GM21619 (cell line): ENCODE measurements around the gene ODAD3.
"Not testable (repeated sequence)": the region's sequence is repeated elsewhere in the genome, so short reads cannot be mapped to it uniquely, and the experiment has no call there.

Experiments
- ATAC-seq: cut with Tn5 transposase; IDR thresholded peaks from one replicate; pipeline ENCODE4 v1.9.1; 2021; ENCODE audit not compliant: unreplicated experiment

Gene ODAD3

DNA sequence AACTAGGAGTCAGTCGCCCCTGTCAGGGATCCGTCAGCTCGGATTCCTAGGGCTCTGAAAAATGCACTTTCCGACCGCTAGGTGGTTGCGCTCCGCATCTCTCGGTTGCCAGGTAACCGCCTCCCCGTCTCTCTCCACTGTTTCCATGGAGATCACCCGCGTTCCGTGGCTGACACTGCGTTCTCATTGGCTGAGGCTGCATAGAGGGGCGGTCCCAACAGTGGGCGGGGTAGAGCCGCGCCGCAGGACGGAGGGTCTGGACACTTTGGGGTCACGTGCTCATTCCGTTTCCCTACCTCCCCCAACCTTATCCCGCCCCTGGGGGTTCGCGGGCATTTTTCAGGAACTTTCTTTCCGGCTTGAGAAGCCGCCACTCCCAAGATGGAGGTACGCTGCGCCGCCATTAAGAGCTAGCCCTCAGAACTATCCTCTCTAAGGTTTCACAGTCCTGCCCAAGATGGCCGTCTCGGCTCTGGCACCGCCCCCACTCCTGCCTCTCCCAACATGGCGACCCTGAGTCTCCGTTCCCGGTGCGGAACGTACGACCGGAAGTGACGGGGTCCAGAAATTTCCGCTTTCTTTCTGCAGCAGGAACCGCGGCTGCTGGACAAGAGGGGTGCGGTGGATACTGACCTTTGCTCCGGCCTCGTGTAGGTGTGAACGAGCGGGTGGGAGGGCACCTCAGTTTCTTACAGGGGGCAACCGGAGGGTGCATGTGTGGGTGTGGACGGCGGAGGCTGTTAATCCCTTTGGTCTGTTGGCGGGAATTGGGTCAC lies at the start of gene ODAD3, which contains the start of gene PRKCSH:
TSS of gene ODAD3 (minus strand) at position 65 of the 776 bp plus-strand sequence. CDS start 105 bp downstream, outside the sequence.
TSS of gene PRKCSH (plus strand) at position 579 of the 776 bp plus-strand sequence. CDS start 483 bp downstream, outside the sequence.
- peak; percentile 85 for ATAC-seq

DNA sequence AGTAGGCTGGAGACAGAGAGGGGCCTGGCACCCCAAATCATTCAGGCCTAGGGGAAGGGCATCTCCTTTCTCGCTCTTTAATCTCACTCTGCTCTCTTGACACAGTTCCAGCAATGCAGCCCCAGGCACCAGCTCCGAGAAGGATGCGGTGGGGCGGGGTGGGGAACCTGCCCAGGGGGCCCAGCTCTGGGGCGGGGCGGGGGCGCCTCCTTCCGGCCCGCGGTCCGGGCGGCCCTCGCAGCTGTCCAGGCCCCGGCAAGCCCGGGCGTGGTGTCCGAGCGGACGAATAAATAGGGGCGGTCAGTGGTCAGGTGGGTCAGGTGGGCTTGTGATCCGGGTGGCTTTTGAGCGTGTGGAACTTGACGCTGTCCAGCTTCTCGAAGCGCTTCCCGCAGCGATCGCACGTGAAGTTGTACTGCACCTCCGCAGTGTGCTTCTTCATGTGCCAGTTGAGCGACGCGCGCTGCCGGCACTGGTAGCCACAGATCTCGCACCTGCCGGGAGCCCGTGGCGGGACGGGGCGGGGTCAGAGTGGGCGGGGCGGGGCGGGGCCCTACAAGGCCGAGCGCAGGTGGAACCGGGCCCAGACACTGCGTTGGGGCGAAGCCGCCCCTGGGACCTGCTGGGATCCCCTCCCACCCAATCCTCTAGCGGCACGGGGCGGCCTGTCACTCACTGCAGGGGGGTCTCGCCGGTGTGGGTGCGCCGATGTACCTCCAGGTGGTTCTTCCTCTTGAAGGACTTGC lies 48.6 kb upstream of the ODAD3 start:
- no peak for ATAC-seq

DNA sequence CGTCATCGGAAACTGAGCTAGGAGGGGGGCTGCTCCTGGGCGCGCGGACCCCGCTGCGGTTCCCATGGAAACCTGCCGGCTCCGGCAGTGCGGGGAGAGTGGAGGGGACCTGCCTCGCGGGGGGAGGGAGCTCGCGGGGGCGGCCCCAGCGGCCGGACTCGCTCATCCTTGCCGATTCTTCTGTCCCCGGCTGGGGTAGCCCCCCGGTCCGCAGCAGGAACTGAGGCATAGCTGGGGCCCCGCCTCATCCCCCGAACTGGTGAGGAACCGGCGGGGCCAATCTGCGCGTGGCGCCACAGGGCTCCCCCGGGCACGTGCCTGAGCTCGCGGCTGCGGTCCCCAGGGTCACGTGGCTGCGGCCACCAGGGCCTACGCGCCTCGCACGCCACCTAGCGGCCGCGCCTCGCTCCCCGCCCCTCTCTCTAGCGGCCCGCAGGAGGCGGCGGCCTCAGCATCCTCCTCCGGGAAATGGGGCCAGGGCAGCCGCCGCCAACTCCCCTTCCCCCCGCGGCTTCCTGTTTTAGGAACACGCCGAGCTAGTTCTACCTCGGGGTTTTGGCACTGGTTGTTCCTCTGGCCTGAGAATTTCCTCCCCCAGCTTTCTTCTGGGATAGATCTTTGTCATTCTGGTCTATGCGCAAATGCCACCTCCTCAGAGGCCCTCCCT lies 47.6 kb upstream of the ODAD3 start:
- ATAC-seq: peak; percentile 53

DNA sequence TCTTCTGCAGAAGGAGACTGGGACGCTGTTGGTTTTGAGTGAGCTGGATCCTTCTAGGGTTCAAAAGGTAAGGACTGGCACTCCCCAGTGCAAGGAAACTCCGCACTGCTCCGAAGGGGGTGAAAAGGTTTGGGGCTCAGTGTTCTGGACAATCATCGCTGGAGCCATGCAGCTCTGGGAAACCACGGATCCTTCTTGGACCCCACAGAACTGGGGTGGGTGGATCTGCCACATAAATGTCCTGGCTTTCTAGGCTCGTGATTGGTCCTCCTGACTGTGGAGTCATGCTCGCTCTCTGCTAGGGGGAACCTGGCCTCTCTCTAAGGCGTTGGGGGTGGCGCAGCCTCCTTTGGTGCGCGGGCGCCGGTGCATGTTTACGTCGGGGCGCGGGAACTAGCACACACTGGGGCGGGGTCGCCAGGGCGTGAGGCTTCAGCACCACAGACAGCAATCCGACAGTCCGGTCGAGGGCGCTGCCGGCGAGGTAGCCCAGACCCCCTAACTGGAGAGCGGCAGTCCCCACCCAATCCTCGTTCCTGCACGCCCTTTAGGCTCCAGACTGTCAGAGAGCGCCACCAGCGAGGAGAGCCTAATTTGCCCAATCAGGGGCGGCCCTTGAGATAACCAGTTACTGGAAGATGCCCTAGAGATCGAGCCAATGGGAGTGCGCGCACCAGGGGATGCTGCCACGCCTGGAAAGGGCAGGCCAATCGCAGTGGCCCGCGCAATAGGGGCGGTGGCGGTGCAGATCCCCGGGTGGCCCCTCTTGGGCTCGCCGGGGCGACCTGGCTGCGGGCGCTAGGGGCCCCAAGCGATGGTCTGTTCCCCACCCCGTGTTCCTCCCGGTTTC lies 46.8 kb upstream of the ODAD3 start:
- peak; percentile 58 for ATAC-seq

DNA sequence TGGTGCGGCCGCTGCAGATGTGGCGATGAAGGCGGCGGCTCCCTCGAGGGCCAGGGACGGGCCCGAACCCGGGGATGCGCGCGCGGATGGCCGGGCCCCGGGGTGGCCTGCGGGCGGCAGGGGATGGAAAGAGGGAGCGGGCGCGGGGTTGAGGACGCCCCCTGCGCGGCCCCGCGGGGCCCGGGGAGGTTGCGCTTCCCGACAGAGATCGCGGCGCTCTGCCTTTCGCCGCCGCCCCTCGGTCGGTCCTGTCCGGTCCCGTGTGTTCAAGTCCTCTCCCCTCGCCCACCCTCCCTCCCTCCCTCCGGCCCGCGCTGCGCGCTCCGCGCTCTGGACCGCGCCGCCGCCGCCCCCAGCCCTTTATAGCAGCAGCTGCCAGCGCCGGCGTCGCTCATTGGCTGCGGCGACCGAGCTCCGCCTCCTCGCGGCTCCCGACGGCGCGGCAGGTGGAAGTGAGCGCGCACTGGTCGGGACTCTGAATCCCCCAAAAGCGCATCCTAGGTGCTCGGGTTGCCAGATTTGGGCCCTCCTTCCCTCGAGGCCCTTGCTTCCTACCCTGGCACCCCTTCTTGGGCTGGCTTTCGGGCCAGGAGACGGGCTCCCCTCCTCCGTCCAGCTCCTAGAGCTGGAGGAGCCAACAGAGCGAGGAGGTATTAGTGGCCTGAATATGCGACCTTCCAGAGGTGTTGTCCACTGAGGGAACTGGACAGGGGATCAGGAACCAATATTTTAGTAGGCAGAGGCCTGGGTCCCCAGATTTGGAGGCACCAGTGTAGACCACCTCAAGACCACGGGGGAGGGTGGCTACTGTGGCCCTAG lies 46.0 kb upstream of the ODAD3 start, which contains the start of gene ELAVL3:
TSS of gene ELAVL3 (minus strand) at position 332 of the 819 bp plus-strand sequence. CDS start 438 bp downstream, outside the sequence.
- ATAC-seq: no peak

DNA sequence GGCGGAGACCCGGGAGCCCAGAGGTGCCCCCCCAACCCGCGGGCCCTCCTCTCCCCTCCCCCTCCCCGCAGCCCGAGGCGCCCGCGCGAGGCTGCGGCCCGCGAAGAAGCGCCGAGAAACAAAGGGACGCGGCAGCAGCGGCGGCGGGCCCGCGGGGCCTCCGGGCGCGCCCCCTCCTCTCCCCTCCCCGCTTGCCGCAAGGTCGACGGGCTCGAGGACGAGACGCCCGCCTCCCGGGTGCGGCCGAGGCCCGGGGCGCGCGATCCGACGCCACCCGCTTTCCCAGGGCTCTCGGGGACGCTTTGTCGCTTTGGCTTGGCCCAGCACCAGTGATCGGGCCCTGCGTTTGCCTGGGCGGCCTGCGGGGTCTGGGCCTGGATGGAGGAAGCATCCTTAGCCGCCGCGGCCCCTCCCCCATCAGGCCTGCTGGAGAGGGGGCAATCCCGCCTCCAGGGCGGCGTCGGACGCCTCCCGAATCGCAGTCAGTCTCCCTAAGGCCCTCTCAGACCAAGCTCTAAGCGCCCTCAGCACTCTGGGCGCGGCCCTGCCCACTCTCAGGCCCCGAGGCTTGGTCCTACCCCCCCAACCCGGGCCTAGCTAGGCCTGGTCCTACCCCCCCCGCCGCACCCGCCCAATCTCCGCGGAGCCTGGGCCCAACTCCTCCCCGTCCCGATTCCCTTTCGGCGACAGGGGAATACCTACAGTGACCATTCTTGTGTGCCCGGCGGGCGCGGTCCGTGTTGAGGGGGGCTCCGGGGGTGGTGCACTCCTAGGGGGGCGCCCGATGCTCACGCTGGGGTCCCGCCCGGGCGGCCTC lies 45.2 kb upstream of the ODAD3 start:
- ATAC-seq: no peak

DNA sequence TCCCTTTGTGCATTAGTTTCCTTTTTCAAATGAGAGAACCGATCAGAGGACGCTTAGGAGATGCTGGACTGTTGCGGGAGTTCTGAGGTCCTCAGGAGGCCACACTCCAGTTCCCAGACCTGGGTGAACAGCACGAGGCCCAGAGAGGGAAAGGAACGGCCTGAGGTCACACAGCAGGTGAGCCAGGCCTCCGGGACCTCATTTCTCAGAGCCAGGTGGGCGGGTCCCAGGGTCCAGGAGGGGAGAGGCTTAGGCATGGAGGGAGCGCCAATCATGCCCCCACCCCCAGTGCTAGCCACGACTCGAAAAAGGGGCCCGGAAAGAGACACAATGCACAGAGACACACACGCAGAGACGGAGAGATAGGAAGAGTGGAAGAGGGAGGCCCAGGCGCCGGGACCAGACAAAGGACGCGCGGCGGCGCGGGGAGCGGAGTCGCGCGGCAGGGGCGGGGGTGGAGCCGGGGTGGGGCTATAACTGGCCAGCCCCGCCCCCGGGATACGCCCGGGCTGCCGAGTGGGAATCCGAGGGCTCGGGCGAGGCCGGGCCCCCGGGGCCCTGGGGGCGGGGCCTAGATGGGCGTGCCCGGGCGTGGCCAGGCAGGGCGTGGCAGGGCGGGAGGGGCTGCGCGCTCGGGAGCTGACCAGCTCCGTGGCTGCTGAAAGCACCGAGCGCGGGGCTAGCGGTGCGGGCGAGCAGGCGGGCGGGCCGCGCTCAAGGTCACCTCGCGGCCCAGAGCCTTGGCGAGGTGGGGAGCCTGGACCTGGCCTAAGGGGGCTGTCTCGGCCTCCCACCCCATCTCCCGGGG lies 44.4 kb upstream of the ODAD3 start:
- no peak for ATAC-seq

DNA sequence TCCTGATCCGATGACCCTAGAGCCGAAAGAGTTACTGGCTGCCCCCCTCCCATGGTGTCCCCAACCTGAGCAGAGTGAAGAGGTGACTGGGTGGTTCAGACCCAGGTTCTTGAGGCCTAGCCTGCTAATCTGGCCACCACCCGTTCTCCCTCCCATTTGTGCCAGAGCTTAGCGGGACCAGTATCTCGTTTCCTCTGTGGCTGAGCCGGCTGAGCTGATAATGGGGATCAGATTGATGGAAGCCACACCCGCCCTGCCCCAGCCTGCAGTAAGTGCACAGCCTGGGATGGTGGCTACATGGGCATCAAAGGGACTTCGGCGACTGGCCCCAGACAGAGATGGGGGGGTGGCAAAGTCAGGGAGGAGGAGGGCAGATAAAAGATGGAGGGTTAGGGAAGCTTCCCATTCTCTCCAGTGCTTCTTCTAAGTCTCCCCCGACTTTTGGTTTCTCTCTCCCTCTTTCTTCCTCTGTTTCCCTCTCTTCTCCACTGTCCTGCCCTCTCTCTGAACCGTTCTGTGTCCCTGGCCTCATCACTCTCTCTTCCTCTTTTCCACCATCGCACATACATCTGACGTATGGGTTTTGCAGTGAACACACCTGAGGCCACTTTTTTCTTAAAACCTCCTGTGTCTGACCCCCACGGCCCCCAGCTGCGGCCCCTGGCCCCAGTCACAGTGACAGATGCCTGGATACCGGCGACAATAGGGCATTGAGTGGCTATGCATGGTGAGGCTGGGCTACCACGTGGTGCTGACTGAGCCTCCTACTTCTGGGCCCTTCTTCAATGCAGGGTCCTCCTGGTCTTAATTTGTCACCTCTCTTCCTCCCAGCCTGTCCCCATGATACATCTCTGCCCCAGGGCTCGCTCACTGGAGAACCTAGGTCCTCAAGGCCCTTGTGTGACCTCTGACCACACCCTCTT lies 43.5 kb upstream of the ODAD3 start:
- no peak for ATAC-seq

DNA sequence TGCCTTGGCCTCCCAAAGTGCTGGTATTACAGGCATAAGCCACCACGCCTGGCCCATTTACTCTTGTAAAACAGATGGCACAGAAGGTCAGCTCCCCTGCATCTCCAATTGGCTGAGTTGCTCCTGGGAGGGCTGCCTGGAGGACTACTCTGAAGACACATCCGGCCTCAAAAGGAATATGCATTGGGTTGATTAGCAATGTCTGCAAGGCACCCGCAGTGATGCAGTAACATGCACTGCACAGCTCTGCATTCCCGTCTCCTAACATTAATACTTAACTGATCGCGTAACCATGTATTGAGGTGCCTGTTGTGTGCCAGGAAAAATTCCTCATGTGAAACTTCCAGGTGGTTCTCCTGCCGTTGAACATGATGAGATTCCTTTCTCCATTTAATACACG lies 40.9 kb upstream of the ODAD3 start:
- ATAC-seq: no peak

DNA sequence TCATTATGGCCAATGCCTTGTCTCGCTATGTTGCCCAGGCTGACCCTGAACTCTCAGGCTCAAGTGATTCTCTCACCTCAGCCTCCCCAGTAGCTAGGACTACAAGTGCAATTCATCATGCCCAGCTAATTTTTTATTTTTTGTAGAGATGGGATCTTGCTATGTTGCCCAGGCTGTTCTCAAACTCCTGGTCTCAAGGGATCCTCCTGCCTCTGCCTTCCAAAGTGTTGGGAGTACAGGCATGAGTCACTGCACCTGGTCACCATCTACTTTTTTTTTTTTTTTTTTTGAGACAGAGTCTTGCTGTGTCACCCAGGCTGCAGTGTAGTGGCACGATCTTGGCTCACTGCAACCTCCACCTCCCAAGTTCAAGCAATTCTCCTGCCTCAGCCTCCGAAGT lies 40.4 kb upstream of the ODAD3 start:
- not testable (repeated sequence) for ATAC-seq

DNA sequence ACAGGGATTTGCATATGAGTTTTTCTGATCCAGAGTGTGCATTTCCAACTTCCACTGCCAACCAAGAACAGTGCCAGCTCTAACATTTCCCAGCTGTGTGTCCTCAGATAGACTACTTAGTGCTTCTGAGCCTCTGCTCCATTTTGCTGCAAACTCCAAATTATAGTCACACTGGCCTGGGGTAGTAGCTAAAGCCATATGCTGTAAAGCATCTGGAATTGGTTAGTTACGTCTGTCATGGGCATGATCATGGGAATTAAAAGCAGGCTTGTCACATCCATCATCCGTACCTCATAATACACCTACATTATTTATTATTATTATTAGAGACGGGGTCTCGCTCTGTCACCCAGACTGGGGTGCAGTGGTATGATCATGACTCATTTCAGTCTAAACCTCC lies 38.8 kb upstream of the ODAD3 start:
- ATAC-seq: no peak

DNA sequence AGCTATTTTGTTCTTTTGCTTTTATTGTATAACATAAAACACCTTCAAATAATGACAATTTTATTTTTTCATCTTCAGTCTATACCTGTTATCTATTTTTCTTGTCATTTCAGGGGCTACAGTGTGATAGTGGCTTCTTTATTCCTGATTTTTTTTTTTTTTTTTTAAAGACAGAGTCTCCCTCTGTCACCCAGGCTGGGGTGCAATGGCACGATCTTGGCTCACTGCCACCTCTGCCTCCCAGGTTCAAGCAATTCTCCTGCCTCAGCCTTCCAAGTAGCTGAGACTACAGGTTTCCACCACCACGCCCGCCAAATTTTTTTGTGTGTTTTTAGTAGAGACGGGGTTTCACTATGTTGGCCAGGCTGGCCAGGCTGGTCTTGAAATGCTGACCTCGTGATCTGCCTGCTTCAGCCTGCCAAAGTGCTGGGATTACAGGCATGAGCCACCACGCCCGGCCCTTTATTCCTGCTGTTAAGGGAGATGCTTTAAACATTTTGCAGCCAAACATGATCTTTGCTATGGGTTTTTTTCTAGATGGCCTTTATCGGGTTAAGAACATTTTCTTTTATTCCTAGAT lies 33.4 kb upstream of the ODAD3 start:
- not testable (repeated sequence) for ATAC-seq

DNA sequence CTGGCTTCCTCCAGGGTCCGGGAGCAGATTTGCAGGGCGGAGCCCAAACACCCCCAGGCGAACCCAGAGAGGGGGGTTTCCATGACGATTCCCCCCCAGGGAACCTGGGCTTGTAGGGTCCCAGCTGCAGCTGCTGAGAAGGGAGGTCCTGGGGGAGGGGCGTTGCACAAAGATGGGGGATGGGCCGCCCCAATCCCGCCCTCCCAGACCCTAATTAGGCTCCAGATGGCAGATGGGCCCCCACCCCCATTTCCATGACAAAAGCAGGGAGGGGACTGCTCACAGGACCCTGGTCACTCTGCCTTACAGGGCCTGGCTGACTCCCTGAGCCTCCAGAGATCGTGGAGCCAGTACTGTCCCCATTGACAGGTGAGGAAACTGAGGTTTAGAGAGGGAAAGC lies 30.7 kb upstream of the ODAD3 start:
- no peak for ATAC-seq

DNA sequence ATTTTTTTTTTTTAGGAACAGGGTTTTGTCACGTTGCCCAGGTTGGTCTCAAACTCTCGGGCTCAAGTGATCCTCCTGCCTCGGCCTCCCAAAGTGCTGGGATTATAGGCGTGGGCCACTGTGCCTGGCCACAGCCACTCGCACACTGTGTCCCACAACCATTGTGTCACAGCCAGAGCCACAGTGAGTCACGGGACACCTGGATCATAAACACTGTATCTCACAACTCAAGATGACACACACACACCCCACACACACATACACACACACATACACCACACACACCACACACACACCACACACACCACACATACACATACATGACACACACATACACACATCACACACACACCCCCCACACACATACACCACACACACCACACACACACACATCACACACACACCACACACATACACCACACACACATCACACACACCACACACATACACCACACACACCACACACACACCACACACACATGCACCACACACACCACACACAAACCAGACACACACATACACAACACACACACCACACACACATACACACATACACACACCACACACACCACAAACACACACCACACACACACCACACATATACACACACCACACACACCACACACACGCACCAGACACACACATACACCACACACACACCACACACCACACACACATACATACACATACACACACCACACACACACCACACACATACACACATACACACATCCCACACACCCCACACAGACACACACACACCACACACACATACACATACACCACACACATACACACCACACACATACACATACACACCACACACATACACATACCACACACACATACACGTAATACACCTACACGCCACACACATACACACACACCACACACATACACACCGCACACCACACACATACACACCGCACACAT lies 29.7 kb upstream of the ODAD3 start:
- no peak for ATAC-seq

DNA sequence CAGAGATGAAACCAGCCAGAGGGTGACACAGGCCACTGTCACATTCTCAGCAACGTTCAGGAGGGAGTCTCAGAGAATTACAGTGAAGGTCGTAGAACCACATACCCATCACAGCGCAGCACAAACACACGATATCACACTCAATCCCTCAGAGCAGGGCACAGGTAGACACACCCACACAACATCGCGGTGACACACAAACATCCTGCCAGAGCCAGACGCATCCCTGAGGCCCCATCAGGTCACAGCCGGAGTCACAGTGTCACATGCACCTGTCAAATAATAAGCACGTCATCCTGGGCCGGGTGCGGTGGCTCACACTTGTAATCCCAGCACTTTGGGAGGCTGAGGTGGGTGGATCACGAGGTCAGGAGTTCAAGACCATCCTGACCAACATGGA lies 28.5 kb upstream of the ODAD3 start:
- no peak for ATAC-seq

DNA sequence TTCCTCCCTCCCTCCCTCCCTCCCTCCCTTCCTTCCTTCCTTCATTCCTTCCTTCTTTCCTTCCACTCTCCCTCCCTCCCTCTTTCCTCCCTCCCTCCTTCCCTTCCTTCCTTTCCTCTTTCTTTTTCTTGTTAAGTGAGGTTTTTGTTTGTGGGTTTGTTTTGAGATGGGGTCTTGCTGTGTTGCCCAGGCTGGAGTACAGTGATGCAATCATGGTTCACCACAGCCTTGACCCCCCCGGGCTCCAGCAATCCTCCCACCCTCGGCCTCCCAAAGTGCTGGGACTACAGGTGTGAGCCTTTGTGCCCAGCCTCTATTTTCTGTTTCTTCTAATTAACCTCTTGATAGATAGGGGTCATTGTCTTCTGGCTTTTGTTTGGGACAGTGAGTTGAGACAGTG lies 26.5 kb upstream of the ODAD3 start:
- no peak for ATAC-seq
